ENCODE data around the gene CEP57L1. TPM values are rescaled to one million over a fixed set of nuclear protein-coding genes. Genes with fewer than 3 reads are reported as not detected.
"Not testable (repeated sequence)": the region's sequence is repeated elsewhere in the genome, so short reads cannot be mapped to it uniquely, and the experiment has no call there.

The CEP57L1 gene
- polyA plus RNA-seq, 3 donors, result 3.4 to 5.2 (median 3.9) TPM

GRCh38 chr6:109125504-109125903, 30.2 kb downstream of the CEP57L1 start:
- no peaks in the 10 kb centered on the region for H3K36me3 ChIP-seq (replicated peaks in 1 of 2; ENCODE audit: control insufficient read depth in 1 of 2, insufficient read depth in 2 of 2, low read length in 2 of 2)
- no peak overlapping the region for H3K4me2 ChIP-seq (replicated peaks; ENCODE audit: extremely low read depth, low read length, poor library complexity, severe bottlenecking)
- no peak overlapping the region for H2AFZ ChIP-seq (ENCODE audit: insufficient read depth, low read depth, low read length, poor library complexity, severe bottlenecking)
- H3K4me3 Mint-ChIP-seq, result no peak overlapping the region
- no peaks in the 10 kb centered on the region for H3K27me3 Mint-ChIP-seq (ENCODE audit: low read depth in 3 of 3)
- no peaks in the 10 kb centered on the region for H3K9me3 ChIP-seq (replicated peaks in 1 of 2; ENCODE audit: control insufficient read depth in 1 of 2, insufficient read depth in 1 of 2, low read length in 2 of 2)
- H3K9me3 Mint-ChIP-seq, result peaks cover 0 to 2% (median 0%) of the 10 kb centered on the region in 7 donors
- peaks cover 27% of the 10 kb centered on the region for H3K79me2 ChIP-seq (ENCODE audit: insufficient read depth, low read length)
- no peaks in the 10 kb centered on the region for H4K20me1 ChIP-seq (ENCODE audit: insufficient read depth, low read length)
- no peak overlapping the region for H3K4me3 ChIP-seq (replicated peaks in 1 of 3; ENCODE audit: low read depth in 2 of 3, low read length in 3 of 3)
- no peaks in the 10 kb centered on the region for H3K27me3 ChIP-seq (ENCODE audit: control insufficient read depth in 2 of 2, insufficient read depth in 2 of 2, low read length in 2 of 2)
- no peak for TF ChIP-seq CTCF (IDR thresholded peaks at IDR 0.05)
- H3K36me3 Mint-ChIP-seq, result peaks cover 8 to 18% of the 10 kb centered on the region in 2 donors
- WGBS (ENCODE audit: insufficient coverage), result no CpG with 5 or more reads among the region's 3 CpGs
- intact Hi-C loops (cut with micrococcal nuclease), result no loop called here
- H3K4me1 Mint-ChIP-seq, result peaks cover 14% of the 10 kb centered on the region
- H3K4me1 ChIP-seq (ENCODE audit: control insufficient read depth in 1 of 2, insufficient read depth in 2 of 2, low read length in 2 of 2), result peaks cover 6 to 13% of the 10 kb centered on the region in 2 donors
- no peak overlapping the region for H3K9ac ChIP-seq (ENCODE audit: insufficient read depth, low read length, poor library complexity, severe bottlenecking)
- no peak overlapping the region for H3K27ac ChIP-seq (ENCODE audit: low read depth in 1 of 2, low read length in 2 of 2)
- DNase-seq, result no peak
- H3K27ac Mint-ChIP-seq, result no peak overlapping the region

GRCh38 chr6:109130065-109130464, 34.8 kb downstream of the CEP57L1 start:
- Histone ChIP-seq H3K9me3 (replicated peaks in 1 of 2; ENCODE audit: control insufficient read depth in 1 of 2, insufficient read depth in 1 of 2, low read length in 2 of 2) (no peaks in the 10 kb centered on the region), H3K27me3 (ENCODE audit: control insufficient read depth in 2 of 2, insufficient read depth in 2 of 2, low read length in 2 of 2) (no peaks in the 10 kb centered on the region), H3K27ac (ENCODE audit: low read depth in 1 of 2, low read length in 2 of 2) (no peak overlapping the region), H3K4me2 (replicated peaks; ENCODE audit: extremely low read depth, low read length, poor library complexity, severe bottlenecking) (no peak overlapping the region), H3K36me3 (replicated peaks in 1 of 2; ENCODE audit: control insufficient read depth in 1 of 2, insufficient read depth in 2 of 2, low read length in 2 of 2) (no peaks in the 10 kb centered on the region), H3K9ac (ENCODE audit: insufficient read depth, low read length, poor library complexity, severe bottlenecking) (no peak overlapping the region), H3K4me1 (ENCODE audit: control insufficient read depth in 1 of 2, insufficient read depth in 2 of 2, low read length in 2 of 2) (no peaks in the 10 kb centered on the region), H2AFZ (ENCODE audit: insufficient read depth, low read depth, low read length, poor library complexity, severe bottlenecking) (no peak overlapping the region), H4K20me1 (ENCODE audit: insufficient read depth, low read length) (no peaks in the 10 kb centered on the region), H3K4me3 (replicated peaks in 1 of 3; ENCODE audit: low read depth in 2 of 3, low read length in 3 of 3) (no peak overlapping the region), H3K79me2 (ENCODE audit: insufficient read depth, low read length) (no peaks in the 10 kb centered on the region)
- TF ChIP-seq CTCF (IDR thresholded peaks at IDR 0.05), result no peak
- no peak for DNase-seq
- Mint-ChIP-seq H3K9me3 (peaks cover 0 to 4% (median 2%) of the 10 kb centered on the region in 7 donors), H3K27ac (no peak overlapping the region), H3K27me3 (ENCODE audit: low read depth in 3 of 3) (no peaks in the 10 kb centered on the region), H3K4me3 (no peak overlapping the region), H3K4me1 (peaks cover 3% of the 10 kb centered on the region), H3K36me3 (peaks cover 20 to 23% of the 10 kb centered on the region in 2 donors)
- intact Hi-C loops (cut with micrococcal nuclease), result no loop called here
- WGBS (ENCODE audit: insufficient coverage), result 92% methylated on average over 2 of the region's 3 CpGs

- 100% methylated on average over 1 of the region's 1 CpG for WGBS (ENCODE audit: insufficient coverage)
- H4K20me1 ChIP-seq (ENCODE audit: insufficient read depth, low read length); H3K9me3 ChIP-seq (replicated peaks in 1 of 2; ENCODE audit: control insufficient read depth in 1 of 2, insufficient read depth in 1 of 2, low read length in 2 of 2); H3K4me3 ChIP-seq (replicated peaks in 1 of 3; ENCODE audit: low read depth in 2 of 3, low read length in 3 of 3); H2AFZ ChIP-seq (ENCODE audit: insufficient read depth, low read depth, low read length, poor library complexity, severe bottlenecking); H3K4me1 Mint-ChIP-seq; H3K27me3 Mint-ChIP-seq (ENCODE audit: low read depth in 3 of 3); H3K9ac ChIP-seq (ENCODE audit: insufficient read depth, low read length, poor library complexity, severe bottlenecking); DNase-seq; H3K9me3 Mint-ChIP-seq; H3K36me3 ChIP-seq (replicated peaks in 1 of 2; ENCODE audit: control insufficient read depth in 1 of 2, insufficient read depth in 2 of 2, low read length in 2 of 2); H3K27ac ChIP-seq (ENCODE audit: low read depth in 1 of 2, low read length in 2 of 2); H3K27ac Mint-ChIP-seq; H3K79me2 ChIP-seq (ENCODE audit: insufficient read depth, low read length); H3K27me3 ChIP-seq (ENCODE audit: control insufficient read depth in 2 of 2, insufficient read depth in 2 of 2, low read length in 2 of 2); H3K4me3 Mint-ChIP-seq; H3K4me1 ChIP-seq (ENCODE audit: control insufficient read depth in 1 of 2, insufficient read depth in 2 of 2, low read length in 2 of 2); intact Hi-C loops (cut with micrococcal nuclease); H3K4me2 ChIP-seq (replicated peaks; ENCODE audit: extremely low read depth, low read length, poor library complexity, severe bottlenecking): not testable (repeated sequence)
- H3K36me3 Mint-ChIP-seq, result peaks cover 11 to 12% of the 10 kb centered on the region in 2 donors
Measured at GRCh38 chr6:109135600-109135999, 40.3 kb downstream of the CEP57L1 start.

Data from CD14-positive monocyte (primary cell).